Upper lobe of right lung (tissue), 1 donor: ENCODE data around the gene UGT2B17. TPM values are rescaled to one million over a fixed set of nuclear protein-coding genes. Genes with fewer than 3 reads are reported as not detected.
"Not testable (repeated sequence)": the region's sequence is repeated elsewhere in the genome, so short reads cannot be mapped to it uniquely, and the experiment has no call there.

Experiments
- ATAC-seq: fragments of 200-7000 bp; cut with Tn5 transposase; one replicate; pipeline ENCODE4 v1.9.1; 2020; ENCODE audit warnings: mild to moderate bottlenecking, moderate library complexity
- DNase-seq: peaks from one replicate; pipeline ENCODE4 v3.0.0-alpha.2; 2020
- H3K27ac ChIP-seq: fragments of 200-600 bp; one replicate; pipeline ENCODE4 v1.8.0; 2022
- H3K27me3 ChIP-seq: fragments of 200-600 bp; one replicate; pipeline ENCODE4 v1.8.0; 2022; ENCODE audit warnings: mild to moderate bottlenecking
- H3K36me3 ChIP-seq: fragments of 200-600 bp; one replicate; pipeline ENCODE4 v1.8.0; 2022
- H3K4me1 ChIP-seq: fragments of 200-600 bp; one replicate; pipeline ENCODE4 v1.8.0; 2022
- H3K4me3 ChIP-seq: fragments of 200-600 bp; one replicate; pipeline ENCODE4 v1.8.0; 2022; ENCODE audit warnings: mild to moderate bottlenecking
- H3K9me3 ChIP-seq: fragments of 200-600 bp; one replicate; pipeline ENCODE4 v1.8.0; 2022
- CTCF ChIP-seq: fragments of 200-600 bp; IDR thresholded peaks from one replicate; pipeline ENCODE4 v1.8.0; 2022; ENCODE audit warnings: antibody characterized with exemption
- intact Hi-C: fragments of 100-400 bp; cut with DNase I; formaldehyde crosslinking; loops from one replicate; pipeline ENCODE4 v1.11.0; 2022
- total RNA-seq: library from RNA; stranded (reverse); fragmentation: NEBNext Ultra II Directional; extraction: Animal tissue kit (Norgen Biotek cat#: 25700); gene quantifications from one replicate; pipeline ENCODE4 v1.2.1, GENCODE V29; 2021
- donor health status: DM: no; HTN: yes; CAD: no; lungs with severe emphysema.

UGT2B17 gene
- total RNA-seq, 1 donor from 2014 or later, result not detected

GRCh38 chr4:68591204-68591603, 15.1 kb upstream of the UGT2B17 start:
- Histone ChIP-seq H3K4me1 (no peaks in the 10 kb centered on the region), H3K9me3 (no peaks in the 10 kb centered on the region), H3K27me3 (no peaks in the 10 kb centered on the region), H3K4me3 (no peak overlapping the region), H3K36me3 (no peaks in the 10 kb centered on the region), H3K27ac (no peak overlapping the region)
- ATAC-seq (no peak), DNase-seq (no peak)
- intact Hi-C loops, result no loop called here
- TF ChIP-seq CTCF, result no peak

- Histone ChIP-seq H3K9me3 (no peaks in the 10 kb centered on the region), H3K27ac (no peak overlapping the region), H3K27me3 (no peaks in the 10 kb centered on the region), H3K4me3 (no peak overlapping the region), H3K4me1 (no peaks in the 10 kb centered on the region), H3K36me3 (no peaks in the 10 kb centered on the region)
- no peak for TF ChIP-seq CTCF
- ATAC-seq, result no peak
- intact Hi-C loops, result no loop called here
- no peak for DNase-seq
These were observed 13.7 kb upstream of the UGT2B17 start for GRCh38 chr4:68589790-68590189.

GRCh38 chr4:68582339-68582717, 6.2 kb upstream of the UGT2B17 start:
- intact Hi-C loops, result no loop called here
- H3K4me3 ChIP-seq, result no peak overlapping the region
- no peak for ATAC-seq
- H3K4me1 ChIP-seq, result no peaks in the 10 kb centered on the region
- H3K27ac ChIP-seq, result no peak overlapping the region
- H3K9me3 ChIP-seq, result no peaks in the 10 kb centered on the region
- H3K36me3 ChIP-seq, result no peaks in the 10 kb centered on the region
- no peak for DNase-seq
- no peak for TF ChIP-seq CTCF
- H3K27me3 ChIP-seq, result no peaks in the 10 kb centered on the region

GRCh38 chr4:68581383-68582338, 5.5 kb upstream of the UGT2B17 start:
- no peak overlapping the region for H3K27ac ChIP-seq
- ATAC-seq (no peak), DNase-seq (no peak)
- H3K27me3 ChIP-seq, result no peaks in the 10 kb centered on the region
- no peaks in the 10 kb centered on the region for H3K4me1 ChIP-seq
- H3K36me3 ChIP-seq, result no peaks in the 10 kb centered on the region
- no peaks in the 10 kb centered on the region for H3K9me3 ChIP-seq
- intact Hi-C loops, result no loop called here
- TF ChIP-seq CTCF, result no peak
- H3K4me3 ChIP-seq, result no peak overlapping the region

- H3K4me3 ChIP-seq, result no peak overlapping the region
- no peak for TF ChIP-seq CTCF
- ATAC-seq, result no peak
- H3K27me3 ChIP-seq, result no peaks in the 10 kb centered on the region
- no peaks in the 10 kb centered on the region for H3K9me3 ChIP-seq
- DNase-seq, result no peak
- H3K36me3 ChIP-seq, result no peaks in the 10 kb centered on the region
- H3K4me1 ChIP-seq, result no peaks in the 10 kb centered on the region
- intact Hi-C loops, result no loop called here
- H3K27ac ChIP-seq, result no peak overlapping the region
These were observed 1.5 kb upstream of the UGT2B17 start for GRCh38 chr4:68577590-68577989.

- intact Hi-C loops, H3K9me3 ChIP-seq, H3K36me3 ChIP-seq, H3K4me3 ChIP-seq, H3K27me3 ChIP-seq, ATAC-seq, H3K4me1 ChIP-seq, H3K27ac ChIP-seq, DNase-seq: not testable (repeated sequence)
These were observed 486 bp downstream of the UGT2B17 start for GRCh38 chr4:68575636-68576035.
